Measurements from ENCODE around the gene PALS2. TPM values are rescaled to one million over a fixed set of nuclear protein-coding genes. Genes with fewer than 3 reads are reported as not detected.

The PALS2 gene
- total and polyA plus RNA-seq, 9 of the 15 experiments (the other 6 are each of a cell fraction or from before 2014, with no cell fraction given): 5.9 to 35.0 (median 17.7) TPM

DNA sequence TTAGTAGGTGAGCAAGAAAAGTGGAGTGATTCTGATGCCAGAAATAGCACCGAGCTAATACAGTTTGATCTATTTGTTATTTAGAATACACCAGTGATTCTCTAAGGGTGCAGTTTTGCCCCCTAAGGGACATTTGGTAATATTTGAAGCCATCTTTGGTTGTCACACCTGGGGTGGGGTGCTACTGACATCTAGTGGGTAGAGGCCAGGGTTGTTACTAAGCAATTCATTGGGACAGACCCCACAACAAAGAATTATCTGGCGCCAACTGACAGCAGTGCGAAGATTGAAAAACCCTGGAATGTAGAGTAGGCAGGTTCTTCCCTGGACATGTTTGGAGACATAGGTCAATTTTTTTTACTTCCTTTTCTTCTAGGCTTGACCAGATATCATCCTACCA is 14.6 kb downstream of the PALS2 start (continued):
- TF ChIP-seq, protein P1, sequence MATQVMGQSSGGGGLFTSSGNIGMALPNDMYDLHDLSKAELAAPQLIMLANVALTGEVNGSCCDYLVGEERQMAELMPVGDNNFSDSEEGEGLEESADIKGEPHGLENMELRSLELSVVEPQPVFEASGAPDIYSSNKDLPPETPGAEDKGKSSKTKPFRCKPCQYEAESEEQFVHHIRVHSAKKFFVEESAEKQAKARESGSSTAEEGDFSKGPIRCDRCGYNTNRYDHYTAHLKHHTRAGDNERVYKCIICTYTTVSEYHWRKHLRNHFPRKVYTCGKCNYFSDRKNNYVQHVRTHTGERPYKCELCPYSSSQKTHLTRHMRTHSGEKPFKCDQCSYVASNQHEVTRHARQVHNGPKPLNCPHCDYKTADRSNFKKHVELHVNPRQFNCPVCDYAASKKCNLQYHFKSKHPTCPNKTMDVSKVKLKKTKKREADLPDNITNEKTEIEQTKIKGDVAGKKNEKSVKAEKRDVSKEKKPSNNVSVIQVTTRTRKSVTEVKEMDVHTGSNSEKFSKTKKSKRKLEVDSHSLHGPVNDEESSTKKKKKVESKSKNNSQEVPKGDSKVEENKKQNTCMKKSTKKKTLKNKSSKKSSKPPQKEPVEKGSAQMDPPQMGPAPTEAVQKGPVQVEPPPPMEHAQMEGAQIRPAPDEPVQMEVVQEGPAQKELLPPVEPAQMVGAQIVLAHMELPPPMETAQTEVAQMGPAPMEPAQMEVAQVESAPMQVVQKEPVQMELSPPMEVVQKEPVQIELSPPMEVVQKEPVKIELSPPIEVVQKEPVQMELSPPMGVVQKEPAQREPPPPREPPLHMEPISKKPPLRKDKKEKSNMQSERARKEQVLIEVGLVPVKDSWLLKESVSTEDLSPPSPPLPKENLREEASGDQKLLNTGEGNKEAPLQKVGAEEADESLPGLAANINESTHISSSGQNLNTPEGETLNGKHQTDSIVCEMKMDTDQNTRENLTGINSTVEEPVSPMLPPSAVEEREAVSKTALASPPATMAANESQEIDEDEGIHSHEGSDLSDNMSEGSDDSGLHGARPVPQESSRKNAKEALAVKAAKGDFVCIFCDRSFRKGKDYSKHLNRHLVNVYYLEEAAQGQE (IDR thresholded peaks at IDR 0.05; ENCODE audit: borderline replicate concordance): peak; percentile 40; the same call in 1 of the 2 replicates
- TF ChIP-seq, protein P1 (CRISPR knock-in tag; IDR thresholded peaks at IDR 0.05; ENCODE audit: low read depth): no peak
- TF ChIP-seq, protein P2, sequence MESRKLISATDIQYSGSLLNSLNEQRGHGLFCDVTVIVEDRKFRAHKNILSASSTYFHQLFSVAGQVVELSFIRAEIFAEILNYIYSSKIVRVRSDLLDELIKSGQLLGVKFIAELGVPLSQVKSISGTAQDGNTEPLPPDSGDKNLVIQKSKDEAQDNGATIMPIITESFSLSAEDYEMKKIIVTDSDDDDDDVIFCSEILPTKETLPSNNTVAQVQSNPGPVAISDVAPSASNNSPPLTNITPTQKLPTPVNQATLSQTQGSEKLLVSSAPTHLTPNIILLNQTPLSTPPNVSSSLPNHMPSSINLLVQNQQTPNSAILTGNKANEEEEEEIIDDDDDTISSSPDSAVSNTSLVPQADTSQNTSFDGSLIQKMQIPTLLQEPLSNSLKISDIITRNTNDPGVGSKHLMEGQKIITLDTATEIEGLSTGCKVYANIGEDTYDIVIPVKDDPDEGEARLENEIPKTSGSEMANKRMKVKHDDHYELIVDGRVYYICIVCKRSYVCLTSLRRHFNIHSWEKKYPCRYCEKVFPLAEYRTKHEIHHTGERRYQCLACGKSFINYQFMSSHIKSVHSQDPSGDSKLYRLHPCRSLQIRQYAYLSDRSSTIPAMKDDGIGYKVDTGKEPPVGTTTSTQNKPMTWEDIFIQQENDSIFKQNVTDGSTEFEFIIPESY (CRISPR knock-in tag; IDR thresholded peaks at IDR 0.05): 0 out of 2 replicates have a peak, but pooled peaks have one; percentile 36
- TF ChIP-seq CHD4 (IDR thresholded peaks at IDR 0.05; ENCODE audit: insufficient read depth, insufficient replicate concordance, low read depth, low read length, poor library complexity, severe bottlenecking): no peak
